HepG2 (cell line): ENCODE data around the gene ETV2. TPM values are rescaled to one million over a fixed set of nuclear protein-coding genes. Genes with fewer than 3 reads are reported as not detected.

Source experiments
- ARNTL ChIP-seq: sonication (generic); formaldehyde crosslinking; IDR thresholded peaks from 2 replicates; pipeline ENCODE4 v1.4.0; 2020; ENCODE audit warnings: mild to moderate bottlenecking, missing genetic modification reagents
- BRCA1 ChIP-seq: sonication (generic); formaldehyde crosslinking; IDR thresholded peaks from 2 replicates; pipeline ENCODE4 v1.4.0; 2020; ENCODE audit warnings: missing genetic modification reagents
- CBX5 ChIP-seq: sonication (generic); formaldehyde crosslinking; IDR thresholded peaks from 2 replicates; pipeline ENCODE4 v1.4.0; 2020; ENCODE audit warnings: missing genetic modification reagents, borderline replicate concordance
- CREM ChIP-seq, 2 experiments: sonication (generic) in 1 of 2; formaldehyde crosslinking in 1 of 2; IDR thresholded peaks; 2 replicates each; pipeline versions ENCODE4 v1.4.0 to v1.6.1; 2016 to 2020; ENCODE audit warnings: antibody characterized with exemption in 1 of 2, mild to moderate bottlenecking in 1 of 2, missing genetic modification reagents in 1 of 2
- GFI1 ChIP-seq: sonication (generic); formaldehyde crosslinking; IDR thresholded peaks from 2 replicates; pipeline ENCODE4 v1.5.0; 2020; ENCODE audit warnings: missing genetic modification reagents, mild to moderate bottlenecking, borderline replicate concordance
- KDM4B ChIP-seq: sonication (generic); formaldehyde crosslinking; IDR thresholded peaks from 2 replicates; pipeline ENCODE4 v1.4.0; 2020; ENCODE audit warnings: missing genetic modification reagents
- NFE2L2 ChIP-seq: fragments of 150-350 bp; IDR thresholded peaks from 2 replicates; pipeline ENCODE4 v1.6.1; 2014; ENCODE audit warnings: low read length
- PAXIP1 ChIP-seq: sonication (generic); formaldehyde crosslinking; conservative IDR thresholded peaks from 2 replicates; pipeline ENCODE4 v1.4.0; 2020; ENCODE audit warnings: mild to moderate bottlenecking, missing genetic modification reagents, moderate library complexity
- ZBTB38 ChIP-seq: sonication (generic); formaldehyde crosslinking; IDR thresholded peaks from 2 replicates; pipeline ENCODE4 v1.5.1; 2020; ENCODE audit warnings: mild to moderate bottlenecking, missing genetic modification reagents
- ZBTB8A ChIP-seq: sonication (generic); formaldehyde crosslinking; IDR thresholded peaks from 2 replicates; pipeline ENCODE4 v1.4.0; 2020; ENCODE audit warnings: mild to moderate bottlenecking, low read depth, missing genetic modification reagents, borderline replicate concordance
- ZC3H4 ChIP-seq: sonication (generic); formaldehyde crosslinking; IDR thresholded peaks from 2 replicates; pipeline ENCODE4 v1.4.0; 2020; ENCODE audit warnings: missing genetic modification reagents, borderline replicate concordance
- ZNF354B ChIP-seq: sonication (generic); formaldehyde crosslinking; IDR thresholded peaks from 2 replicates; pipeline ENCODE4 v1.8.0; 2022; ENCODE audit warnings: mild to moderate bottlenecking, missing genetic modification reagents
- ZNF605 ChIP-seq: sonication (generic); formaldehyde crosslinking; IDR thresholded peaks from 2 replicates; pipeline ENCODE4 v1.8.0; 2022; ENCODE audit warnings: mild to moderate bottlenecking, missing genetic modification reagents
- ZNF7 ChIP-seq: IDR thresholded peaks from 2 replicates; pipeline ENCODE4 v1.6.1; 2016; ENCODE audit warnings: missing biosample characterization, missing genetic modification reagents
- ZNF747 ChIP-seq: sonication (generic); formaldehyde crosslinking; IDR thresholded peaks from 2 replicates; pipeline ENCODE4 v1.8.1; 2023; ENCODE audit warnings: missing genetic modification reagents, mild to moderate bottlenecking, borderline replicate concordance
- ZNF839 ChIP-seq: sonication (generic); formaldehyde crosslinking; IDR thresholded peaks from 2 replicates; pipeline ENCODE4 v1.4.0; 2020; ENCODE audit warnings: missing genetic modification reagents, mild to moderate bottlenecking, borderline replicate concordance
- ZSCAN9 ChIP-seq: IDR thresholded peaks from 2 replicates; pipeline ENCODE4 v1.6.1; 2016; ENCODE audit warnings: borderline replicate concordance
- polyA plus RNA-seq, 8 experiments: library from polyadenylated mRNA; depleted of rRNA in 3 of 8; stranded (reverse) in 7 of 8; unstranded in 1 of 8; fragments of >200 nt; fragmentation: Illumina TruSeq in 4 of 8; extraction: Trizol in 4 of 8; gene quantifications; 2 replicates each; pipeline versions ENCODE4 v1.2.1 to v1.2.3, GENCODE V29; 2011 to 2016; ENCODE audit warnings: low read depth in 4 of 8, missing spikeins in 1 of 8, mixed read lengths in 1 of 8; ENCODE audit not compliant: insufficient read depth in 1 of 8
- total RNA-seq, 5 experiments: library from RNA; depleted of rRNA; stranded (reverse); fragments of >200 nt; fragmentation: Illumina TruSeq; extraction: Trizol; gene quantifications; 2 replicates each; pipeline ENCODE4 v1.2.3, GENCODE V29; 2016; ENCODE audit warnings: low read depth in 1 of 5
- TF ChIP-seq, protein P1 (sequence below): sonication (generic); formaldehyde crosslinking; IDR thresholded peaks from 2 replicates; pipeline ENCODE4 v1.5.0; 2020; ENCODE audit warnings: mild to moderate bottlenecking, missing genetic modification reagents
- TF ChIP-seq, protein P2 (sequence below): sonication (generic); formaldehyde crosslinking; IDR thresholded peaks from 2 replicates; pipeline ENCODE4; 2020; ENCODE audit warnings: missing genetic modification reagents, mild to moderate bottlenecking, borderline replicate concordance

The ETV2 gene
- total and polyA plus RNA-seq, 2 of the 13 experiments (the other 11 are each of a cell fraction or from before 2014, with no cell fraction given): 0.07 to 0.20 TPM

DNA sequence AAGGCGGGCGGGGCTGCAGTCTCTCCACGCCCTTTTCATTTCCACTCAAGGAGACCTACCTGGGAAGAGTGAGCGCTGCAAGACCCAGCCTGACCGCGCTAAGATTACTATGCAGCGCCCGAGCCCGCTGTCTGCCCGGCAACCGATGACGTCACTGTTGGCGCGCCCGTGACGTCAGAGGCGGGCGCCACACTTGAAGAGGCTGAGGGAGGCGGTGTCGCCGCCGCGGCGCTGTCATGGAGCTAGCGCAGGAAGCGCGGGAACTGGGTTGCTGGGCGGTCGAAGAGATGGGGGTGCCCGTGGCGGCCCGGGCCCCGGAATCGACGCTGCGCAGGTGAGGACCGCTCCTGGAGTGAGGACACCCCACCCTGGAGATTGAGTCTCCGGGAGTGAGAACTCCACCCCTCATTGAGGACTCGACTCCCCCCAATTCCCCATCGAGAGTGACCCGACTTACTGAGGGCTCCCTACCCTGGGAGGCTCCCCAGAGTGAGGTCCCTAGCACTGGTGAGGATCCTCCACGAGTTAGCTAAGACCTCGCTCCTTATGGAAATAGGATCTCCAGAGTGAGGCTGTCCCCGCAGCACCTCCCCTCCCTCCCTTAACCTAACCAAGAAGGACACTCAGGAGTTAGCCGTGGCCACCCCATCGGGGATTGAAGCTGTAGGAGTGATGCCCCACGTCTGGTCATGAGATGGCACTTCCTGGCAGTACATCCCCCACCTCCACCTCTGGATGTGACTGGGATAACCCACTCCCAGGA is 28.8 kb upstream of the ETV2 start, which contains the start of gene HAUS5 (continued):
- TF ChIP-seq PAXIP1: no peak
- TF ChIP-seq BRCA1: 0 out of 2 replicates have a peak, but pooled peaks have one; percentile 22
- peak; percentile 72; the same call in 1 of the 2 replicates for TF ChIP-seq ZNF605 (CRISPR knock-in tag)
- no peak for TF ChIP-seq NFE2L2
- TF ChIP-seq ZBTB8A (CRISPR knock-in tag): no peak
- TF ChIP-seq ZSCAN9 (CRISPR knock-in tag): 0 out of 2 replicates have a peak, but pooled peaks have one; percentile 60
- no peak for TF ChIP-seq ZC3H4
- TF ChIP-seq CREM (IDR thresholded peaks at IDR 0.05): peak; percentile 99
- TF ChIP-seq CREM (CRISPR knock-in tag; IDR thresholded peaks at IDR 0.05): peak; percentile 99
- no peak for TF ChIP-seq ZBTB38 (CRISPR knock-in tag)
- no peak for TF ChIP-seq ARNTL (CRISPR knock-in tag)
- peak; percentile 74; the same call in 1 of the 2 replicates for TF ChIP-seq KDM4B (CRISPR knock-in tag)
- no peak for TF ChIP-seq ZNF7
- no peak for TF ChIP-seq ZNF354B
- TF ChIP-seq, protein P1, sequence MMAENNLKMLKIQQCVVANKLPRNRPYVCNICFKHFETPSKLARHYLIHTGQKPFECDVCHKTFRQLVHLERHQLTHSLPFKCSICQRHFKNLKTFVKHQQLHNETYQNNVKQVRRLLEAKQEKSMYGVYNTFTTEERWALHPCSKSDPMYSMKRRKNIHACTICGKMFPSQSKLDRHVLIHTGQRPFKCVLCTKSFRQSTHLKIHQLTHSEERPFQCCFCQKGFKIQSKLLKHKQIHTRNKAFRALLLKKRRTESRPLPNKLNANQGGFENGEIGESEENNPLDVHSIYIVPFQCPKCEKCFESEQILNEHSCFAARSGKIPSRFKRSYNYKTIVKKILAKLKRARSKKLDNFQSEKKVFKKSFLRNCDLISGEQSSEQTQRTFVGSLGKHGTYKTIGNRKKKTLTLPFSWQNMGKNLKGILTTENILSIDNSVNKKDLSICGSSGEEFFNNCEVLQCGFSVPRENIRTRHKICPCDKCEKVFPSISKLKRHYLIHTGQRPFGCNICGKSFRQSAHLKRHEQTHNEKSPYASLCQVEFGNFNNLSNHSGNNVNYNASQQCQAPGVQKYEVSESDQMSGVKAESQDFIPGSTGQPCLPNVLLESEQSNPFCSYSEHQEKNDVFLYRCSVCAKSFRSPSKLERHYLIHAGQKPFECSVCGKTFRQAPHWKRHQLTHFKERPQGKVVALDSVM (CRISPR knock-in tag): 0 out of 2 replicates have a peak, but pooled peaks have one; percentile 31
- peak; percentile 72; the same call in 1 of the 2 replicates for TF ChIP-seq CBX5 (CRISPR knock-in tag)
- TF ChIP-seq, protein P2, sequence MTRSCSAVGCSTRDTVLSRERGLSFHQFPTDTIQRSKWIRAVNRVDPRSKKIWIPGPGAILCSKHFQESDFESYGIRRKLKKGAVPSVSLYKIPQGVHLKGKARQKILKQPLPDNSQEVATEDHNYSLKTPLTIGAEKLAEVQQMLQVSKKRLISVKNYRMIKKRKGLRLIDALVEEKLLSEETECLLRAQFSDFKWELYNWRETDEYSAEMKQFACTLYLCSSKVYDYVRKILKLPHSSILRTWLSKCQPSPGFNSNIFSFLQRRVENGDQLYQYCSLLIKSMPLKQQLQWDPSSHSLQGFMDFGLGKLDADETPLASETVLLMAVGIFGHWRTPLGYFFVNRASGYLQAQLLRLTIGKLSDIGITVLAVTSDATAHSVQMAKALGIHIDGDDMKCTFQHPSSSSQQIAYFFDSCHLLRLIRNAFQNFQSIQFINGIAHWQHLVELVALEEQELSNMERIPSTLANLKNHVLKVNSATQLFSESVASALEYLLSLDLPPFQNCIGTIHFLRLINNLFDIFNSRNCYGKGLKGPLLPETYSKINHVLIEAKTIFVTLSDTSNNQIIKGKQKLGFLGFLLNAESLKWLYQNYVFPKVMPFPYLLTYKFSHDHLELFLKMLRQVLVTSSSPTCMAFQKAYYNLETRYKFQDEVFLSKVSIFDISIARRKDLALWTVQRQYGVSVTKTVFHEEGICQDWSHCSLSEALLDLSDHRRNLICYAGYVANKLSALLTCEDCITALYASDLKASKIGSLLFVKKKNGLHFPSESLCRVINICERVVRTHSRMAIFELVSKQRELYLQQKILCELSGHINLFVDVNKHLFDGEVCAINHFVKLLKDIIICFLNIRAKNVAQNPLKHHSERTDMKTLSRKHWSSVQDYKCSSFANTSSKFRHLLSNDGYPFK: peak; percentile 61; the same call in 1 of the 2 replicates
- TF ChIP-seq GFI1 (CRISPR knock-in tag): no peak
- no peak for TF ChIP-seq ZNF839 (CRISPR knock-in tag)
- TF ChIP-seq ZNF747 (CRISPR knock-in tag): no peak
